ENCODE measurements around the gene F11R. TPM values are rescaled to one million over a fixed set of nuclear protein-coding genes. Genes with fewer than 3 reads are reported as not detected.

Gene F11R
- total and polyA plus RNA-seq, 2 of the 13 experiments (the other 11 are each of a cell fraction or from before 2014, with no cell fraction given) = 95.8 to 105 TPM

DNA sequence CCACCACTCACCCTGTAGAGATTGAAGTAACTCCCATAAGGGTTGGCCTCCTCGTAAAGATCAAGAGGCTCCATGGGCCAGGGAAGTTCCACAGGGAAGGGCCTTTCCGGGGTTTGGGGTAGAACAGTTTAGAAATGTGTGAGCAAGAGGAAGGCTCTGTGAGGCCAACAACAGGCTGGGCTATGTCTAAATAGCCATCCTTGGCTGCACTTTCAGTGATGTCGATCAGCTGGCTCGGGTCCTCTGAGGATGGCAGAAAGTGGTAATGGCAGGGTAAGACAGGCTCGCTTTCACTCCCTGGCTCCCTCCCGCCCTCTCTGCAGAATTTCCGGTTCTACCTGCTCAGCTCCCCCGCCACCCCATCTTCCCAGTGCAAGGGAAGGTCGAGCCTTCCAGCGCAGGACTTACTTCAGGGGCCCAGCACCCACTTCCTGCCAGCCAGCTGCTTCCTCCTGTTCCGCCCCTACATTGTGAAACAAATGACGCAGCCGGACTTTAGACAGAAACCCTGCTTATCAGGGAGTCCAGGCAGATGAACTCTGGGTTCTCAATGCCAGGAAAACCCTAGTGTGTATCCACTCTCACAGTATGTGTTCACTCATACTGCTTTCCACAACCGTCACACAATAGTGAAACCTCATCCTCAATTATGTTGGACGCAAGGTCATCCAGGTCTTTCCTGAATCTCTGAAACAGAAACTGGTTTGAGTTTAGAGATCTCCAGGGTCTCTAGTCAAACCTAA lies 7.3 kb downstream of the F11R start (continued):
- TF ChIP-seq PHF21A (CRISPR knock-in tag; IDR thresholded peaks at IDR 0.05) = peak; percentile 95
- peak; percentile 90 for TF ChIP-seq RXRA (CRISPR knock-in tag; IDR thresholded peaks at IDR 0.05)
- TF ChIP-seq ZNF33A (CRISPR knock-in tag; IDR thresholded peaks at IDR 0.05; ENCODE audit: borderline replicate concordance) = peak; percentile 48; the same call in 1 of the 2 replicates
- TF ChIP-seq ZNF430 (CRISPR knock-in tag; IDR thresholded peaks at IDR 0.05) = peak; percentile 92
- peak; percentile 97 for TF ChIP-seq CEBPG (CRISPR knock-in tag; IDR thresholded peaks at IDR 0.05)
- no peak for TF ChIP-seq ZNF530 (CRISPR knock-in tag; IDR thresholded peaks at IDR 0.05; ENCODE audit: low read depth)
- TF ChIP-seq, protein P1, sequence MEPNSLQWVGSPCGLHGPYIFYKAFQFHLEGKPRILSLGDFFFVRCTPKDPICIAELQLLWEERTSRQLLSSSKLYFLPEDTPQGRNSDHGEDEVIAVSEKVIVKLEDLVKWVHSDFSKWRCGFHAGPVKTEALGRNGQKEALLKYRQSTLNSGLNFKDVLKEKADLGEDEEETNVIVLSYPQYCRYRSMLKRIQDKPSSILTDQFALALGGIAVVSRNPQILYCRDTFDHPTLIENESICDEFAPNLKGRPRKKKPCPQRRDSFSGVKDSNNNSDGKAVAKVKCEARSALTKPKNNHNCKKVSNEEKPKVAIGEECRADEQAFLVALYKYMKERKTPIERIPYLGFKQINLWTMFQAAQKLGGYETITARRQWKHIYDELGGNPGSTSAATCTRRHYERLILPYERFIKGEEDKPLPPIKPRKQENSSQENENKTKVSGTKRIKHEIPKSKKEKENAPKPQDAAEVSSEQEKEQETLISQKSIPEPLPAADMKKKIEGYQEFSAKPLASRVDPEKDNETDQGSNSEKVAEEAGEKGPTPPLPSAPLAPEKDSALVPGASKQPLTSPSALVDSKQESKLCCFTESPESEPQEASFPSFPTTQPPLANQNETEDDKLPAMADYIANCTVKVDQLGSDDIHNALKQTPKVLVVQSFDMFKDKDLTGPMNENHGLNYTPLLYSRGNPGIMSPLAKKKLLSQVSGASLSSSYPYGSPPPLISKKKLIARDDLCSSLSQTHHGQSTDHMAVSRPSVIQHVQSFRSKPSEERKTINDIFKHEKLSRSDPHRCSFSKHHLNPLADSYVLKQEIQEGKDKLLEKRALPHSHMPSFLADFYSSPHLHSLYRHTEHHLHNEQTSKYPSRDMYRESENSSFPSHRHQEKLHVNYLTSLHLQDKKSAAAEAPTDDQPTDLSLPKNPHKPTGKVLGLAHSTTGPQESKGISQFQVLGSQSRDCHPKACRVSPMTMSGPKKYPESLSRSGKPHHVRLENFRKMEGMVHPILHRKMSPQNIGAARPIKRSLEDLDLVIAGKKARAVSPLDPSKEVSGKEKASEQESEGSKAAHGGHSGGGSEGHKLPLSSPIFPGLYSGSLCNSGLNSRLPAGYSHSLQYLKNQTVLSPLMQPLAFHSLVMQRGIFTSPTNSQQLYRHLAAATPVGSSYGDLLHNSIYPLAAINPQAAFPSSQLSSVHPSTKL (CRISPR knock-in tag; IDR thresholded peaks at IDR 0.05) = peak; percentile 93
- TF ChIP-seq, protein P2, sequence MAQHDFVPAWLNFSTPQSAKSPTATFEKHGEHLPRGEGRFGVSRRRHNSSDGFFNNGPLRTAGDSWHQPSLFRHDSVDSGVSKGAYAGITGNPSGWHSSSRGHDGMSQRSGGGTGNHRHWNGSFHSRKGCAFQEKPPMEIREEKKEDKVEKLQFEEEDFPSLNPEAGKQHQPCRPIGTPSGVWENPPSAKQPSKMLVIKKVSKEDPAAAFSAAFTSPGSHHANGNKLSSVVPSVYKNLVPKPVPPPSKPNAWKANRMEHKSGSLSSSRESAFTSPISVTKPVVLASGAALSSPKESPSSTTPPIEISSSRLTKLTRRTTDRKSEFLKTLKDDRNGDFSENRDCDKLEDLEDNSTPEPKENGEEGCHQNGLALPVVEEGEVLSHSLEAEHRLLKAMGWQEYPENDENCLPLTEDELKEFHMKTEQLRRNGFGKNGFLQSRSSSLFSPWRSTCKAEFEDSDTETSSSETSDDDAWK (CRISPR knock-in tag; IDR thresholded peaks at IDR 0.05) = no peak
- TF ChIP-seq SALL2 (CRISPR knock-in tag; IDR thresholded peaks at IDR 0.05) = no peak; the same call in 1 of the 2 replicates
- TF ChIP-seq ZNF615 (CRISPR knock-in tag; IDR thresholded peaks at IDR 0.05; ENCODE audit: borderline replicate concordance) = peak; percentile 61; the same call in 1 of the 2 replicates
- TF ChIP-seq, protein P3, sequence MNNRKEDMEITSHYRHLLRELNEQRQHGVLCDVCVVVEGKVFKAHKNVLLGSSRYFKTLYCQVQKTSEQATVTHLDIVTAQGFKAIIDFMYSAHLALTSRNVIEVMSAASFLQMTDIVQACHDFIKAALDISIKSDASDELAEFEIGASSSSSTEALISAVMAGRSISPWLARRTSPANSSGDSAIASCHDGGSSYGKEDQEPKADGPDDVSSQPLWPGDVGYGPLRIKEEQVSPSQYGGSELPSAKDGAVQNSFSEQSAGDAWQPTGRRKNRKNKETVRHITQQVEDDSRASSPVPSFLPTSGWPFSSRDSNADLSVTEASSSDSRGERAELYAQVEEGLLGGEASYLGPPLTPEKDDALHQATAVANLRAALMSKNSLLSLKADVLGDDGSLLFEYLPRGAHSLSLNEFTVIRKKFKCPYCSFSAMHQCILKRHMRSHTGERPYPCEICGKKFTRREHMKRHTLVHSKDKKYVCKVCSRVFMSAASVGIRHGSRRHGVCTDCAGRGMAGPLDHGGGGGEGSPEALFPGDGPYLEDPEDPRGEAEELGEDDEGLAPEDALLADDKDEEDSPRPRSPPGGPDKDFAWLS (CRISPR knock-in tag; IDR thresholded peaks at IDR 0.05; ENCODE audit: borderline replicate concordance) = peak; percentile 94; the same call in 1 of the 2 replicates
- TF ChIP-seq, protein P4, sequence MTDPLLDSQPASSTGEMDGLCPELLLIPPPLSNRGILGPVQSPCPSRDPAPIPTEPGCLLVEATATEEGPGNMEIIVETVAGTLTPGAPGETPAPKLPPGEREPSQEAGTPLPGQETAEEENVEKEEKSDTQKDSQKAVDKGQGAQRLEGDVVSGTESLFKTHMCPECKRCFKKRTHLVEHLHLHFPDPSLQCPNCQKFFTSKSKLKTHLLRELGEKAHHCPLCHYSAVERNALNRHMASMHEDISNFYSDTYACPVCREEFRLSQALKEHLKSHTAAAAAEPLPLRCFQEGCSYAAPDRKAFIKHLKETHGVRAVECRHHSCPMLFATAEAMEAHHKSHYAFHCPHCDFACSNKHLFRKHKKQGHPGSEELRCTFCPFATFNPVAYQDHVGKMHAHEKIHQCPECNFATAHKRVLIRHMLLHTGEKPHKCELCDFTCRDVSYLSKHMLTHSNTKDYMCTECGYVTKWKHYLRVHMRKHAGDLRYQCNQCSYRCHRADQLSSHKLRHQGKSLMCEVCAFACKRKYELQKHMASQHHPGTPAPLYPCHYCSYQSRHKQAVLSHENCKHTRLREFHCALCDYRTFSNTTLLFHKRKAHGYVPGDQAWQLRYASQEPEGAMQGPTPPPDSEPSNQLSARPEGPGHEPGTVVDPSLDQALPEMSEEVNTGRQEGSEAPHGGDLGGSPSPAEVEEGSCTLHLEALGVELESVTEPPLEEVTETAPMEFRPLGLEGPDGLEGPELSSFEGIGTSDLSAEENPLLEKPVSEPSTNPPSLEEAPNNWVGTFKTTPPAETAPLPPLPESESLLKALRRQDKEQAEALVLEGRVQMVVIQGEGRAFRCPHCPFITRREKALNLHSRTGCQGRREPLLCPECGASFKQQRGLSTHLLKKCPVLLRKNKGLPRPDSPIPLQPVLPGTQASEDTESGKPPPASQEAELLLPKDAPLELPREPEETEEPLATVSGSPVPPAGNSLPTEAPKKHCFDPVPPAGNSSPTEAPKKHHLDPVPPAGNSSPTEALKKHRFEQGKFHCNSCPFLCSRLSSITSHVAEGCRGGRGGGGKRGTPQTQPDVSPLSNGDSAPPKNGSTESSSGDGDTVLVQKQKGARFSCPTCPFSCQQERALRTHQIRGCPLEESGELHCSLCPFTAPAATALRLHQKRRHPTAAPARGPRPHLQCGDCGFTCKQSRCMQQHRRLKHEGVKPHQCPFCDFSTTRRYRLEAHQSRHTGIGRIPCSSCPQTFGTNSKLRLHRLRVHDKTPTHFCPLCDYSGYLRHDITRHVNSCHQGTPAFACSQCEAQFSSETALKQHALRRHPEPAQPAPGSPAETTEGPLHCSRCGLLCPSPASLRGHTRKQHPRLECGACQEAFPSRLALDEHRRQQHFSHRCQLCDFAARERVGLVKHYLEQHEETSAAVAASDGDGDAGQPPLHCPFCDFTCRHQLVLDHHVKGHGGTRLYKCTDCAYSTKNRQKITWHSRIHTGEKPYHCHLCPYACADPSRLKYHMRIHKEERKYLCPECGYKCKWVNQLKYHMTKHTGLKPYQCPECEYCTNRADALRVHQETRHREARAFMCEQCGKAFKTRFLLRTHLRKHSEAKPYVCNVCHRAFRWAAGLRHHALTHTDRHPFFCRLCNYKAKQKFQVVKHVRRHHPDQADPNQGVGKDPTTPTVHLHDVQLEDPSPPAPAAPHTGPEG (CRISPR knock-in tag; IDR thresholded peaks at IDR 0.05) = no peak
- TF ChIP-seq, protein P5, sequence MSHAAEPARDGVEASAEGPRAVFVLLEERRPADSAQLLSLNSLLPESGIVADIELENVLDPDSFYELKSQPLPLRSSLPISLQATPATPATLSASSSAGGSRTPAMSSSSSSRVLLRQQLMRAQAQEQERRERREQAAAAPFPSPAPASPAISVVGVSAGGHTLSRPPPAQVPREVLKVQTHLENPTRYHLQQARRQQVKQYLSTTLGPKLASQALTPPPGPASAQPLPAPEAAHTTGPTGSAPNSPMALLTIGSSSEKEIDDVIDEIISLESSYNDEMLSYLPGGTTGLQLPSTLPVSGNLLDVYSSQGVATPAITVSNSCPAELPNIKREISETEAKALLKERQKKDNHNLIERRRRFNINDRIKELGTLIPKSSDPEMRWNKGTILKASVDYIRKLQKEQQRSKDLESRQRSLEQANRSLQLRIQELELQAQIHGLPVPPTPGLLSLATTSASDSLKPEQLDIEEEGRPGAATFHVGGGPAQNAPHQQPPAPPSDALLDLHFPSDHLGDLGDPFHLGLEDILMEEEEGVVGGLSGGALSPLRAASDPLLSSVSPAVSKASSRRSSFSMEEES (CRISPR knock-in tag; IDR thresholded peaks at IDR 0.05) = peak; percentile 67; the same call in 1 of the 2 replicates
- TF ChIP-seq KLF11 (CRISPR knock-in tag; IDR thresholded peaks at IDR 0.05) = peak; percentile 69; the same call in 1 of the 2 replicates

Data from HepG2 (cell line).